ENCODE results near the gene GALNT10. TPM values are rescaled to one million over a fixed set of nuclear protein-coding genes. Genes with fewer than 3 reads are reported as not detected.

Gene GALNT10
- total and polyA plus RNA-seq, 2 of the 8 experiments (the other 6 are each of a cell fraction or from before 2014, with no cell fraction given) = 4.6 to 15.5 TPM

DNA sequence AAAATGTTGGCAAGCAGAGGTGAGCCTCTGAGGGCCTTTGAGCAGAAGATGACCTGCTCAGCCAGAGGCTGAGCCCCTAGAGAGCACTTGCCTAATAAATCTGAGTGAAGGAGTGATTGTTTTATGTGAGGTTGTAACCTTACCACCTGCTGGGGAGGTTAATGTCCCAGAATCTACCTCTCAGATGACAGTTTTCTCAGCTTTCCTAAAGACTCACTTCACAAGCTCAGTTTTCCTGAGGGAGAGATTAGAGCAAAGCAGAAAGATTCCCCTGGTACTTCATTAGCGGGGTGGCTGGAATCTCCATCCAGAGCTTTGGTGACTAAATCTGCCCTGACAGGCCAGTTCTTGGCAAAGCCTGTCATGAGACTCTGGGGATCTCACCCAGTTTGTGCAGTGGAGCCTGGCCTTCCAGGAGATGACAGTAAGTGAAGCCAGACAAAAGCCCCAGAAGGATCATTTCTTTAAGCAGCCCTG, 48.8 kb upstream of the GALNT10 start:
- Histone ChIP-seq H3K18ac (ENCODE audit: extremely low read depth, low read length) (no peak overlapping the region), H3K27me3 (replicated peaks in 1 of 4; ENCODE audit: control insufficient read depth in 3 of 4, extremely low read depth in 1 of 4, insufficient read depth in 3 of 4, low read length in 3 of 4) (no peaks in the 10 kb centered on the region), H3K23ac (ENCODE audit: insufficient read length) (no peak overlapping the region), H3K4me1 (replicated peaks in 1 of 4; ENCODE audit: control insufficient read depth in 3 of 4, insufficient read depth in 4 of 4, low read length in 3 of 4) (peaks cover 0 to 2% (median 0%) of the 10 kb centered on the region in 4 experiments; a peak in 2 of 7 replicates), H3K79me2 (ENCODE audit: control insufficient read depth in 1 of 2, insufficient read depth in 2 of 2, low read length in 2 of 2) (no peaks in the 10 kb centered on the region), H4K91ac (replicated peaks; ENCODE audit: insufficient read length, low read length) (no peak overlapping the region), H3K56ac (replicated peaks; ENCODE audit: insufficient read length, low read depth, low read length) (no peak overlapping the region), H2BK15ac (ENCODE audit: low read length) (no peak overlapping the region), H2AK5ac (ENCODE audit: low read depth, low read length) (no peak overlapping the region), H4K8ac (ENCODE audit: extremely low read depth, insufficient read depth, low read length) (no peak overlapping the region), H4K5ac (ENCODE audit: insufficient read length, low read depth, low read length) (no peak overlapping the region), H2BK12ac (ENCODE audit: low read depth, low read length) (no peak overlapping the region), H3K79me1 (ENCODE audit: low read depth, low read length) (no peaks in the 10 kb centered on the region), H3K36me3 (ENCODE audit: control insufficient read depth in 2 of 4, insufficient read depth in 4 of 4, low read length in 3 of 4) (no peaks in the 10 kb centered on the region), H3K23me2 (ENCODE audit: low read depth, low read length) (no peaks in the 10 kb centered on the region), H3K4me2 (ENCODE audit: insufficient read depth in 1 of 2, low read depth in 2 of 2, low read length in 2 of 2) (no peak overlapping the region), H2BK20ac (ENCODE audit: low read length) (no peak overlapping the region), H3K14ac (ENCODE audit: insufficient read length) (no peak overlapping the region), H3K27ac (ENCODE audit: low read depth, low read length) (no peak overlapping the region), H3K9me3 (ENCODE audit: insufficient read depth in 2 of 2, low read depth in 1 of 2, low read length in 1 of 2) (no peaks in the 10 kb centered on the region), H2BK5ac (ENCODE audit: low read depth, low read length) (no peak overlapping the region), H3K4me3 (ENCODE audit: extremely low read depth in 1 of 4, insufficient read depth in 2 of 4, low read depth in 3 of 4, low read length in 4 of 4) (no peak overlapping the region), H2AFZ (ENCODE audit: low read length) (no peak overlapping the region), H2BK120ac (replicated peaks; ENCODE audit: low read depth, low read length) (no peak overlapping the region), H4K20me1 (replicated peaks in 1 of 2; ENCODE audit: control insufficient read depth in 1 of 2, insufficient read depth in 2 of 2, low read length in 2 of 2) (no peaks in the 10 kb centered on the region), H3K4ac (replicated peaks; ENCODE audit: insufficient read length, low read depth, low read length) (no peak overlapping the region), H3K9ac (replicated peaks in 1 of 4; ENCODE audit: extremely low read depth in 1 of 4, low read depth in 3 of 4, low read length in 3 of 4) (no peak overlapping the region)
- FAIRE-seq (no peak), DNase-seq (ENCODE audit: low read depth in 1 of 2, low spot score in 2 of 2) (no peak)
- POLR2A ChIA-PET (ENCODE audit: partially characterized antibody) = no interaction called here
- 94% methylated on average over 1 of the region's 1 CpG; no CpG with 5 or more reads in 1 of the 2 experiments for WGBS, 2 experiments (ENCODE audit: extremely low coverage in 1 of 2, insufficient coverage in 1 of 2, insufficient read length in 1 of 2, insufficient replicate concordance in 2 of 2, low coverage in 1 of 2, low lambda C conversion rate in 2 of 2, missing lambda C conversion rate in 1 of 2)
- CTCF ChIA-PET (ENCODE audit: partially characterized antibody) = interaction anchor here (0.9 to 1.2 kb wide), 3 partner anchors 15 to 69 kb away, joined by 3 to 5 read pairs (median 4); no protein-coding TSS in a partner anchor
- TF ChIP-seq BRCA1 (IDR thresholded peaks at IDR 0.05; ENCODE audit: low read depth, low read length) (no peak), CEBPB (IDR thresholded peaks at IDR 0.05; ENCODE audit: low read depth, low read length) (no peak), GTF2F1 (IDR thresholded peaks at IDR 0.05; ENCODE audit: borderline replicate concordance, low read depth, low read length) (no peak), KDM4A (IDR thresholded peaks at IDR 0.05; ENCODE audit: low read depth, low read length, severe bottlenecking) (no peak), CTCF (IDR thresholded peaks at IDR 0.05; ENCODE audit: control extremely low read depth in 1 of 3, insufficient read depth in 1 of 3, low read depth in 1 of 3, low read length in 3 of 3) (no peak), SP1 (IDR thresholded peaks at IDR 0.05; ENCODE audit: low read depth, low read length) (no peak), RAD21 (IDR thresholded peaks at IDR 0.05 in 1 of 2, conservative IDR thresholded peaks at IDR 0.05 in 1 of 2; ENCODE audit: low read depth in 2 of 2, low read length in 2 of 2) (no peak), HDAC6 (IDR thresholded peaks at IDR 0.05; ENCODE audit: low read depth, low read length) (no peak), RNF2 (IDR thresholded peaks at IDR 0.05; ENCODE audit: borderline replicate concordance, low read depth, low read length, missing control alignments, poor library complexity, severe bottlenecking) (no peak), SRF (IDR thresholded peaks at IDR 0.05; ENCODE audit: low read depth, low read length) (no peak)
